Dendritic cell treated with granulocyte-macrophage colony-stimulating factor and Interleukin-4, amounts not matched to agents 40 ng/mL and 50 ng/mL, for 4 days (primary cell): ENCODE data around the gene RETREG1.
"Not testable (repeated sequence)": the region's sequence is repeated elsewhere in the genome, so short reads cannot be mapped to it uniquely, and the experiment has no call there.

Experiments
- H3K27ac Mint-ChIP-seq: one replicate; pipeline ENCODE4 v1.8.0; 2022; ENCODE audit warnings: mild to moderate bottlenecking, mixed read lengths
- H3K27me3 Mint-ChIP-seq: one replicate; pipeline ENCODE4 v1.8.0; 2022; ENCODE audit warnings: mild to moderate bottlenecking, mixed read lengths
- H3K36me3 Mint-ChIP-seq: one replicate; pipeline ENCODE4 v1.8.0; 2022; ENCODE audit warnings: low read depth, mixed read lengths
- H3K4me1 Mint-ChIP-seq: one replicate; pipeline ENCODE4 v1.8.0; 2022; ENCODE audit warnings: low read depth, mixed read lengths
- H3K4me3 Mint-ChIP-seq: one replicate; pipeline ENCODE4 v1.8.0; 2022; ENCODE audit warnings: mild to moderate bottlenecking, moderate library complexity, mixed read lengths
- H3K9me3 Mint-ChIP-seq: one replicate; pipeline ENCODE4 v1.8.0; 2022; ENCODE audit warnings: mixed read lengths
- intact Hi-C: fragments of 100-400 bp; cut with micrococcal nuclease; formaldehyde crosslinking; loops from one replicate; pipeline ENCODE4 v1.15.0; 2022

The RETREG1 gene

DNA sequence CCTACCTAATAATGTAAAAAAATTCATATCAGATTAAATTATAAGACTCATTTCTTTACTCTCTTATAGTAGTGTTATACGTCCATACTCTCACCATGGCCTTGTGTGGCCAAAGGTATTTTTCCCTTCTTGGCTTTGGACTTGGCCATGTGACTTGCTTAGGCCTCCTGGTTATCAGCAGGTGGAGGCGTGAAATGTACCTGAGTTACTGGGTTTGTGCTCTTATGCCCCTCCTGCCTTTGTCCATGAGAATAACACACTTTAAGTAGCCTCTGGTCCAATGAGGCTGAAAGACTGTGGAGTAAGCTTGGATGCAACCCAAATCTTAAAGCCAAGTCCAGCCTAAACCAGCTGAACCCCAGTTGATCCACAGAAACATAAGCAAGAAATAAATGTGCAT lies 68.7 kb downstream of the RETREG1 start:
- Mint-ChIP-seq H3K36me3 (no peaks in the 10 kb centered on the region), H3K9me3 (no peaks in the 10 kb centered on the region), H3K27me3 (no peaks in the 10 kb centered on the region), H3K4me3 (no peak overlapping the region), H3K4me1 (no peaks in the 10 kb centered on the region), H3K27ac (no peak overlapping the region)
- intact Hi-C loops = no loop called here

DNA sequence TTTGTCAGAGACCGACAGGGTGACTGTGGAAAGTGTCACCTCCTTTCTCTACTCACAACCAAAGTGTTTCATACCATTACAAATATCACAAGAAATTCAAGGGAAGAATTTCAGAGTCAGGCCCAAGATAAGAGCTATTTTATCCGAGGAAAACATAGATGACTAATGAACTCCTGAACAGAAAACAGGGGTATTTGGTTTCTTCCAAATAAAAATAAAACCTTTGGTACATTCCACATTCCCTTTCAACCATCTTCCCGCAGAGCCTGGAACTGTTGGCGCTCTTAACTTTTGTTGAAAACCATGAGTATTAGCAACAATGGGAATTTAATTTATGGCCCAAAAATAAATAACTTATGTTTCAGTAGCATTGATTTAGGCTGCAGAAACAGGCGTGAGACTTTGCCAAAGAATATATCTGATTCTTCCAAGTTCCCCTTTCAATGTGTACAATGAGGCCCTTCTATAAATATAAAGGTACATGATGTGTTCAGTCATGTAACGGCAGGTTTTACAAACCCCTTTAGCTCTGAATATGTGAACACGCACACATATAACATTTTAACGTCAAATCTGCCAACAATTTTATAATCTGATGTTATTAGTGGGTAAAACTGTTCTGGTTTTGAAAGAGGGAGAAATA lies 69.5 kb downstream of the RETREG1 start:
- Mint-ChIP-seq H3K27ac (no peak overlapping the region), H3K27me3 (no peaks in the 10 kb centered on the region), H3K36me3 (no peaks in the 10 kb centered on the region), H3K9me3 (no peaks in the 10 kb centered on the region), H3K4me1 (no peaks in the 10 kb centered on the region), H3K4me3 (no peak overlapping the region)
- intact Hi-C loops = no loop called here

- Mint-ChIP-seq H3K9me3 (no peaks in the 10 kb centered on the region), H3K27ac (no peak overlapping the region), H3K27me3 (no peaks in the 10 kb centered on the region), H3K4me3 (no peak overlapping the region), H3K4me1 (no peaks in the 10 kb centered on the region), H3K36me3 (no peaks in the 10 kb centered on the region)
- intact Hi-C loops = no loop called here
Measured at GRCh38 chr5:16546732-16547131, 70.1 kb downstream of the RETREG1 start.

DNA sequence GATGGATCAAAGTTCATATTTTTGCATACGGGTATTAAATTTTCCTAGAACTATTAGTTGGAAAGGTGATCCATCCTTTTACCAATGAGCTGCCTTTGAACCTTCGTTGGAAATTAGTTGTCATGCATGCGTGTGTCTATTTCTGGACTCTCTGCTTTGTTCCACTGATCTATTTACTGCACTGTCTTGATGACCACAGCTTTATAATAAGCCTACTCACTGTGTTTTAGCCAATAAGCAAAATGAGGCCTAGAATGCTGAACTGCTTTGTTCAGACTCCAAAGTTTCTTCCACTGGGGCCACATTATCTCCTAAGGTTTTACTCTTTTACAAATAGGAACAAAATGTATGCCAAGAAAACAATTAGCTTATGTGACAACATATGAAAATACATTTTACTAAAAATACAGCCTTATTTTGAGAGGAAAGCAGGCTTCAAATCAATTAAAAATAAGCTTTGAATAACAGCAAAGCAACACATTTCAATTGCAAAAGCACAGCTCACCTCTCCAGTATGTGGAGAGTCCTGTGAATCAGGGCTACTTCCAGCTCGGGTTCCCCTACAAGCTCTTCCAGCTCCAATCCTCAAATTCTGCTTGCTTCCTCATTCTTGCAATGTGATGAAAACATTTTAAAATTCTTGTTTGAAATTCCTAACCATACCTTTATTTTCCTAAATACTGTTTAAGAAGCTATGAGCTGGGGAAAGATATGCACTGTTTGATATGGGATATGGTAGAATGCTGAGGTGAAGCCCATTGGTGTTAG lies 72.0 kb downstream of the RETREG1 start:
- Mint-ChIP-seq H3K9me3 (no peaks in the 10 kb centered on the region), H3K36me3 (no peaks in the 10 kb centered on the region), H3K4me1 (no peaks in the 10 kb centered on the region), H3K4me3 (no peak overlapping the region), H3K27ac (no peak overlapping the region), H3K27me3 (no peaks in the 10 kb centered on the region)
- intact Hi-C loops = no loop called here

DNA sequence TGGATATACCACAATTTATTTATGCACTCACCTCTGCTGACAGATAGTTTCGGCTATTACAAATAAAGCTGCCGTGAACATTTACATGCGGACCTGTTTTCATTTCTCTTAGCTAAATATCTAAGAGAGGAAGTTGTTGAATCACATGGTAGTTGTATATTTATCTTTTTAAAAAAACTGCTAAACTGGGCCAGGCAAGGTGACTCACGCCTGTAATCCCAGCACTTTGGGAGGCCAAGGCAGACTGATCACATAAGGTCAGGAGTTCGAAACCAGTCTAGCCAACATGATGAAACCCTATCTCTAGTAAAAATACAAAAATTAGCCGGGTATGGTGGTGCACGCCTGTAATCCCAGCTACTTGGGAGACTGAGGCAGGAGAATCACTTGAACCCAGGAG lies 73.6 kb downstream of the RETREG1 start:
- H3K27ac Mint-ChIP-seq, intact Hi-C loops, H3K4me3 Mint-ChIP-seq, H3K4me1 Mint-ChIP-seq, H3K9me3 Mint-ChIP-seq, H3K36me3 Mint-ChIP-seq, H3K27me3 Mint-ChIP-seq: not testable (repeated sequence)

DNA sequence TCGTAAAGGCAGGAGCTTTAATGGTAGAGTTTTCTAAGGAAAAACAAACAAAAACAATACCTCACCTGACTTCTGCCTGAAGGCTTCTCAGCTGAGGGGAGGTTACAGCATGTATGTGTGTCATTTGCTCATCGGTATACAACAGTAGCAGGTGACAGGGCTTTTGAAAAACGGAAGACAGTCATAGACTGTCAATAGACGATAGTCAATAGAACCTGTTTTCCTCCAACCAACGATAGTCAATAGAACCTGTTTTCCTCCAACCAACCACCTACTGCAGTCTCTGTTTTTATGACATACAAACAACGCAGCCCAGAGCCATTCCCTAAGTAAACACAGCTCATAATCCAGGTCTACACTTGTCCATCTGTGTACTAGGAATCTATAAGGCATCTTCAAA lies 74.6 kb downstream of the RETREG1 start:
- no peak overlapping the region for H3K27ac Mint-ChIP-seq
- no peaks in the 10 kb centered on the region for H3K27me3 Mint-ChIP-seq
- H3K4me3 Mint-ChIP-seq = no peak overlapping the region
- no peaks in the 10 kb centered on the region for H3K9me3 Mint-ChIP-seq
- intact Hi-C loops = no loop called here
- no peaks in the 10 kb centered on the region for H3K4me1 Mint-ChIP-seq
- no peaks in the 10 kb centered on the region for H3K36me3 Mint-ChIP-seq

DNA sequence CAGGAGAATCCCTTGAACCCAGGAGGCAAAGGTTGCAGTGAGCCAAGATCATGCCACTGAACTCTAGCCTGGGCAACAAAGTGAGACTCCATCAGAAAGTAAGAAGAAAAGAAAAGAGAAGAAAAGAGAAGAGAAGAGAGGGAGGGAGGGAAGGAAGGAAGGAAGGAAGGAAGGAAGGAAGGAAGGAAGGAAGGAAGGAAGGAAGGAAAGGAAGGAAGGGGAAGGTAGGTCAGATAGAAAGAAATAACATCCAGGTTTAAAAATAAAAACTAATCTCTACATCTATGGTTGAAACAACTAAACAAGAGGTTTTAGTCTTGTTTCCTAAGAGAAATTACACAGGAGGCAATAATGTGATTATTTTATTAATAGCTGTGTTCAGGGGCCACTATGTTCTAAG lies 75.2 kb downstream of the RETREG1 start:
- H3K36me3 Mint-ChIP-seq, H3K4me3 Mint-ChIP-seq, H3K9me3 Mint-ChIP-seq, H3K27me3 Mint-ChIP-seq, intact Hi-C loops, H3K27ac Mint-ChIP-seq, H3K4me1 Mint-ChIP-seq: not testable (repeated sequence)

DNA sequence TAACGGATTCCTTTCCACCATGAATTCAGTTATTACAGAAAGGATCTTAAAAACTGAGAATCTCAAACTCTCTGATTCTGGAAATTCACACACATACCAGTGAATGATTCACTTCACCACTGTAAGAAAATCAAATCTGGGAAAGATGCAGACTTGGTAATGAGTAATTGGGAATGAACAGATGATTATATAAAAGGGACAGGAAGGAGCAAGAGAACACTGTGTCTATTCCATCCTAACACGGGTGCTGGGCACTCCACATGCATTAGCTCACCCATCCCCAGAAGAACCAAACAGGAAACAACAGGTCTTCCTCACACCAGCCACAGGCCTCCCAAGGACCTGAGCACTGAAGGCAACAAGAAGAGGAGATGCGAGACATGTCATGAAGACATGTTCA lies 76.4 kb downstream of the RETREG1 start:
- intact Hi-C loops = no loop called here
- Mint-ChIP-seq H3K4me3 (no peak overlapping the region), H3K9me3 (peaks cover 7% of the 10 kb centered on the region), H3K27ac (no peak overlapping the region), H3K27me3 (no peaks in the 10 kb centered on the region), H3K4me1 (no peaks in the 10 kb centered on the region), H3K36me3 (no peaks in the 10 kb centered on the region)

- intact Hi-C loops = no loop called here
- H3K27me3 Mint-ChIP-seq = no peaks in the 10 kb centered on the region
- no peaks in the 10 kb centered on the region for H3K36me3 Mint-ChIP-seq
- peaks cover 7% of the 10 kb centered on the region for H3K9me3 Mint-ChIP-seq
- H3K27ac Mint-ChIP-seq = no peak overlapping the region
- H3K4me1 Mint-ChIP-seq = no peaks in the 10 kb centered on the region
- no peak overlapping the region for H3K4me3 Mint-ChIP-seq
Measured at GRCh38 chr5:16539169-16539666, 77.6 kb downstream of the RETREG1 start.

- Mint-ChIP-seq H3K9me3 (peaks cover 7% of the 10 kb centered on the region), H3K36me3 (no peaks in the 10 kb centered on the region), H3K4me3 (no peak overlapping the region), H3K27me3 (no peaks in the 10 kb centered on the region), H3K27ac (no peak overlapping the region), H3K4me1 (no peaks in the 10 kb centered on the region)
- intact Hi-C loops = no loop called here
Measured at GRCh38 chr5:16538006-16538405, 78.8 kb downstream of the RETREG1 start.

DNA sequence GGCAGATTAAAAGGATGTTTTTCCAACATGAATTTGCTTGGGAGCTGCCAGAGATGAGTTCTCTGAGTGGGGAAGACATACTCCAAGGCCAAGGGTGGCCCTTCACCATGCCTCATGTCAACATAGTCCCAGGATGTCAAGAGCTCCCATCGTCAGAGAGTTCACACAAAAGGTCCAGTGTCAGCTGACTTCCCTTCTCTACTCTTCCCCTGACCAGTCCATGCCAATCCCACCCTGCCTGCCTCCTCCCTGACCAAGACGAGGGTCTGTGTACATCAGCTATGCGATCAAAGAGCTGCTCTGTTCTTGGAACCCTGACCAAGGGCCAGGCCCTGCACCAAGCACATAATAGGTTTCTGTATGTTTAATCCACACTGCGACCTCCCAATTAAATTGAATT lies 80.0 kb downstream of the RETREG1 start:
- no peak overlapping the region for H3K4me3 Mint-ChIP-seq
- no peaks in the 10 kb centered on the region for H3K36me3 Mint-ChIP-seq
- intact Hi-C loops = no loop called here
- no peak overlapping the region for H3K27ac Mint-ChIP-seq
- H3K4me1 Mint-ChIP-seq = no peaks in the 10 kb centered on the region
- no peaks in the 10 kb centered on the region for H3K27me3 Mint-ChIP-seq
- peaks cover 7% of the 10 kb centered on the region for H3K9me3 Mint-ChIP-seq

DNA sequence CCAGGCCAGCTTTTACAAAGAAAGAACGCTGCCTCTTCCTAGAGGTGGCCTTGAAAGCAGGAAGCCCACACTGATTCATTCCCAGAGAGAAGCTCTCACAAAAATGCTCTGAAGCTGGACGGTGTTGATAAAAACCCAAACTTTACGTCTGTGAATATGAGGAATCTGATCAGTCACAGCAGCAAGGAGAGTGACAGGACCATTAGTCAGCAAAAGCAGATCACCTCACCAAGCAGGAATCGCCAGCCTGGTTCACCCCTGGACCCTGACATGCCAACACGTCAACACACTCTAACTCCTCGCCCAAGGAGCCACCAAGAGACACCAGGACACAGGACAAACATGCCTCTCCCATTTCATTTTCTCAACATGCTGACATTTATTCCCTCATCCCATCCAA lies 80.6 kb downstream of the RETREG1 start:
- Mint-ChIP-seq H3K27me3 (no peaks in the 10 kb centered on the region), H3K4me1 (no peaks in the 10 kb centered on the region), H3K9me3 (peaks cover 7% of the 10 kb centered on the region), H3K27ac (no peak overlapping the region), H3K4me3 (no peak overlapping the region), H3K36me3 (no peaks in the 10 kb centered on the region)
- intact Hi-C loops = no loop called here

DNA sequence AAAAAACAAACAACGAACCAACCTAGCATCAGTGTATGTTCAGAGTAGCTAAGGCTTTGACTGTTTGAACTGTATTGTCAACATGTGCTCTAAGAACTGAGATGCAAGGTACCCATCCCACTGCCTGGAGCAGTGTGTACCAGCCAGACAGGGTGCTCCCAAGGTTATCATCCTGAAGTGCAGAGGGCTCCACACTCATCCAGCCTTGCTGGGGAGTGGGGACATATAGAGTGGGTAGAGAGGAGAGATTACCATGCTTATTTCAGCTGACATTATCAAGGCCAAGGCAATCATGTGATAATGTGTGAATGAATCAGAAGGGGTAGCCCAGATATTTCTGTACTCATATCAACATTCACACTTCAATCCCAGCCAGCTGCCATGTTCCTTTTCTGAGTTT lies 82.5 kb downstream of the RETREG1 start:
- Mint-ChIP-seq H3K4me3 (no peak overlapping the region), H3K9me3 (peaks cover 7% of the 10 kb centered on the region), H3K36me3 (no peaks in the 10 kb centered on the region), H3K27ac (no peak overlapping the region), H3K27me3 (no peaks in the 10 kb centered on the region), H3K4me1 (no peaks in the 10 kb centered on the region)
- intact Hi-C loops = no loop called here

DNA sequence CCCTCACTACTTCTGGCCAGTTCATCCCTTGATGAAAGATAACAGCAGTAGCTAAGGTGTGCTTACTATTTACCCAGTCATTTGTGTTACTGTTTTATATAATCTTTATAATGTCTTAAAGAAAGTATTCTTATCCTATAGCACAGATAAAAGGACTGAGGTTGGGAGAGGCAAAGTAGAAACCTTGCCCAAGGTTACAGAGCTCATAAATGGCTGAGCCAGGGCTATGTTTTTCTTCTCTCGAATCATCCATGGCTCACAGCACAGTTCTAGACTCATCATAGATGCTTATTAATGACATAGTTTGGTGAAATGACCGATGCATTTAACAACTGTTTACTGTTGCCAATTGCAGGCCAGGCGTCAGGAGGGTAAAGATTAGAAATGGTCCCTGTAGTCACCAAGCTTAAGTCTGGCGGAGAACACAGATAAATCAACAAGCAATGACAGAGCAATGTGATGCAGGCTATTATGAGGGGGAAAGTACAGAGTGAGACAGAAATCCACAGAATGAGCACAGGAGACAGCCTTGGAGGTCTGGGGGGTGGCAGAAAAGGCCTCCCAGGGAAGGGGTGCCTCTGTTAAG lies 85.6 kb downstream of the RETREG1 start:
- H3K4me1 Mint-ChIP-seq = peaks cover 6% of the 10 kb centered on the region

More for the DNA sequence above, 85.6 kb downstream of the RETREG1 start:
- Mint-ChIP-seq H3K9me3 (no peaks in the 10 kb centered on the region), H3K36me3 (no peaks in the 10 kb centered on the region), H3K27me3 (no peaks in the 10 kb centered on the region), H3K27ac (no peak overlapping the region), H3K4me3 (no peak overlapping the region)
- intact Hi-C loops = no loop called here
